Right hindlimb (tissue), 1 donor: ENCODE results near the gene USP36.
"Not testable (repeated sequence)": the region's sequence is repeated elsewhere in the genome, so short reads cannot be mapped to it uniquely, and the experiment has no call there.

Source experiments
- DNase-seq: peaks from one replicate; pipeline ENCODE4 v3.0.0-alpha.2; 2018

Gene USP36

GRCh38 chr17:78870621-78871020 lies 30.0 kb upstream of the USP36 start:
- DNase-seq: no peak

GRCh38 chr17:78868391-78868790 lies 27.8 kb upstream of the USP36 start:
- no peak for DNase-seq

GRCh38 chr17:78867046-78867445 lies 26.4 kb upstream of the USP36 start:
- not testable (repeated sequence) for DNase-seq

GRCh38 chr17:78865682-78866390 lies 25.2 kb upstream of the USP36 start:
- DNase-seq: peak; percentile 78

- no peak for DNase-seq
Measured at GRCh38 chr17:78864117-78864516, 23.5 kb upstream of the USP36 start.

GRCh38 chr17:78862073-78863023 lies 21.7 kb upstream of the USP36 start:
- peak; percentile 69 for DNase-seq

GRCh38 chr17:78861229-78861628 lies 20.6 kb upstream of the USP36 start:
- DNase-seq: no peak

- DNase-seq: no peak
Measured at GRCh38 chr17:78859051-78859450, 18.4 kb upstream of the USP36 start.

- DNase-seq: no peak
Measured at GRCh38 chr17:78857266-78857665, 16.7 kb upstream of the USP36 start.

GRCh38 chr17:78855561-78856165 lies 15.0 kb upstream of the USP36 start:
- DNase-seq: no peak

- DNase-seq: no peak
Measured at GRCh38 chr17:78854508-78854907, 13.9 kb upstream of the USP36 start.

GRCh38 chr17:78853926-78854394 lies 13.3 kb upstream of the USP36 start:
- no peak for DNase-seq

GRCh38 chr17:78852709-78853121 lies 12.1 kb upstream of the USP36 start:
- no peak for DNase-seq

GRCh38 chr17:78849026-78849425 lies 8.4 kb upstream of the USP36 start:
- DNase-seq: no peak

- DNase-seq: no peak
Measured at GRCh38 chr17:78847052-78847451, 6.4 kb upstream of the USP36 start.

GRCh38 chr17:78844301-78845005 lies 3.8 kb upstream of the USP36 start:
- no peak for DNase-seq

GRCh38 chr17:78842881-78843565 lies 2.4 kb upstream of the USP36 start:
- DNase-seq: no peak

GRCh38 chr17:78840530-78840779 lies 159 bp downstream of the USP36 start:
- no peak for DNase-seq

- peak; percentile 70 for DNase-seq
Measured at GRCh38 chr17:78839762-78840529, 668 bp downstream of the USP36 start.

GRCh38 chr17:78839235-78839761 lies 1.3 kb downstream of the USP36 start:
- no peak for DNase-seq

- DNase-seq: no peak
Measured at GRCh38 chr17:78838574-78839005, 2.0 kb downstream of the USP36 start.
